ENCODE data around the gene PDHA1. TPM values are rescaled to one million over a fixed set of nuclear protein-coding genes. Genes with fewer than 3 reads are reported as not detected.

Gene PDHA1
- 194 TPM for polyA plus RNA-seq (ENCODE audit: insufficient read length)

DNA sequence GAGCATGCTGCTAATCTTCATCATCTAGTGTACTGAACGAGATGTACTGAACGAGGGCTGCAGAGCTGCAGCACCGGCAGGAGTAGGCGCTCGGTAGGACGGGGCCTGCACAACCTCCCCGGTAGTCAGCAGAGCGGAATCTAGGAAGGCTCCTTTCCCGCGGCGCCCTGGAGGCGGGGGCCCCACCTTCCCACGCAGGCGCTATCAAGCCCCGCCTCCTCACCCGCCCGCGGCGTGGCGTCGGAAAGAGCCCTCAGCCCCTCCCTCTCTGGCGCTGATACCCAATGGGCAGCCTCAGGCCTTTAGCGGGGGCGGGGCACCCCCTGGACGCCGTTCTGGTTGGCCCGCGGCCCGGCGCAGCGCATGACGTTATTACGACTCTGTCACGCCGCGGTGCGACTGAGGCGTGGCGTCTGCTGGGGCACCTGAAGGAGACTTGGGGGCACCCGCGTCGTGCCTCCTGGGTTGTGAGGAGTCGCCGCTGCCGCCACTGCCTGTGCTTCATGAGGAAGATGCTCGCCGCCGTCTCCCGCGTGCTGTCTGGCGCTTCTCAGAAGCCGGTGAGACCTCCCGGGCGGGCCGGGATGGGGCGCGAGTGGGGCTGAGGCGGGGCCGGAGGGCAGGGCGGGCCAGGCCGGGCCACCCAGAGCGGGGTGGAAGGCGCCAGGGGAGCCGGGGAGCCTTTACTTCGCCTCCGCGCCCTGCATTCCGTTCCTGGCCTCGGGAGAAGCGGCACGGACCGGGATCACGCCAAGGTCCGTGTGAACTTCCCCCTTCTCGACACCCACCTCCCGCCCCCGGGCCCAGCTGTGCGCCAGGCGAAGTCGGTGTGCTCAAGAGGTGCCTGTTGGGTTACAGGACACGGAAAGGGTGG, at the start of gene PDHA1:
Gene PDHA1, plus strand, starts transcription at position 393 of the 874 bp plus-strand sequence. Its CDS starts 111 bp downstream, at position 504.
- DNase-seq (ENCODE audit: low read depth) = peak; percentile 68

DNA sequence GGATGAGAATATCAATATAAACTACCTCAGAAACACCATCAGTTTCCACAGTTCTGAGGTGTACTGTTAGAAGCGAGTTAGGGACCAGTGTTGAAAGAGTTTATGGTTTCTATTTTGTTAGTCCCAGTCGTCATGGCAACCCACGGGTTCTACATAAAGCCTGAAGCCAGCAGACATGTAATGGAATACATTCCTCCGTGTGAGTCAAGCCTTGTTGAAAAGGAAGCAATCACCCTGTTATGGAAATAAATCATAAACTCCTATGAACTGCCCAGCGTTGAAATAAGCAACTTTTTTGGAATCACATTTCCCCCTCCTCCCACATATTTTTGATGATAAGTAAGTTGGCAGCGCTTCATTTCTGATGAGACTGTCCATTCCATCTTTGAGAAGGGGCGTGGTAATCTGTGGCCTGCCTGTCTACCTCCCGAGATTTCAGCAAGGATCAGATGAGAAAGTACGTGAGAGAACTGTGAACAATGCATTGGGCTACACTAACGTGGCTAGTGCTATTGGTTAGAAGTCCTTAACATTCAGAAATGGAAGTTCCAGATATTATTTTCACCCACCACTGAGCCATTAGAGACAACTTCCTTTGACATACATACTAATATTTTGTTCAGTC, 40.4 kb upstream of the PDHA1 start:
- peak; percentile 77 for DNase-seq (ENCODE audit: low read depth)

DNA sequence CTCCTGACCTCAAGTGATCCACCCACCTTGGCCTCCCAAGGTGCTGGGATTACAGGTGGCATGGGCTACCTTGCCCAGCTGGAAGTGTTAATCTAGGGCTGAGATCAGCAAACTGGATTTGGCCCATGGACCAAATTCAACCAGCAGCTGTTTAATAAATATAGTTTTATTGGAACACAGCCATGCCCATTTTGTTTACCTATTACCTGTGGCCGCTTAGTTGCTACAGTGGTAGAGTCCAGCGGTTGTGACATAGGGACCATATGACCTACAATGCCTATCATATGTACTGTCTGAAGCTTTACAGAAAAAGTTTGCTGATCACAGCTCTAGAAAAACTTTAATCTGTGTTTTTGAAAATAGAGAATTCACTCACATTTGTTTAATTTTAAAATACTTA, 17.2 kb upstream of the PDHA1 start:
- DNase-seq (ENCODE audit: low read depth) = no peak

DNA sequence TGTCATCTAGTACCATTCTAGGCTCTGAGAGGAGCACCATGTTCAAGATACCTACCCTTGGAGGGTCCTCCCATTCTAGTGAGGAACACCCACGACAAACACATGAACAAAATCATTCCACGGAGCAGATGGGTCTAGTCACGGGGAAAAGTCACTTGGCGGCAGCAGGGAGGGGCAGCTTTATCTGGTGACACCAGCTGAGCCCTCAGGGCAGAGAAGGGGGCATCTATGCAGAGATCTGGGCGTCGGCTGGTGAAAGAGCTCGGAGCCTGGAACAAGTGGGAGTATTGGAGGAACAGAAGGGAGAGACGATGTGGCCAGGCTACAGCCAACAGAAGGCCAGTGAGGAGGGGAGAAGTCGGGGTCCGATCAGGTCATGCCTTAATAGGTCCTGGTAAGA, 11.9 kb upstream of the PDHA1 start:
- no peak for DNase-seq (ENCODE audit: low read depth)

DNA sequence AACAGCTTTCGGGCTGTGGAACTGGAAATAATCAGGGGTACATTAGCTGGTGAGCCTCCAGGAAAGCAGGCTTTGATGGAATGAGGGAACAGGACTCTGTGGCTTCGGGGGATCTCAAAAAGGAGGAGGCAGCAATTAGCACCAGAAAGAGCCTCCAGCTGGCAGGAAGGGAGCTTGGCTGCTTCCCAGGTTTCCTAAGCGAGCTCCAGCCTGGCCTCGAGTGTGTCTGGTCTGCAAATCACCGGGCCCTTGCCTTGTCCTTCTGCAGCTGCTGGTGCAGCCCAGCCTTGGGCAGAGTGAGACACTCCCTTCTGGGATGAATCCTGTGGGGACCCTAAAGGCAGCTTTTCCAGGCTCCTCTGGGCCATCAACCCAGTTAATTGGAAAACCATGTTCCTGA, 10.7 kb upstream of the PDHA1 start:
- DNase-seq (ENCODE audit: low read depth) = peak; percentile 19

DNA sequence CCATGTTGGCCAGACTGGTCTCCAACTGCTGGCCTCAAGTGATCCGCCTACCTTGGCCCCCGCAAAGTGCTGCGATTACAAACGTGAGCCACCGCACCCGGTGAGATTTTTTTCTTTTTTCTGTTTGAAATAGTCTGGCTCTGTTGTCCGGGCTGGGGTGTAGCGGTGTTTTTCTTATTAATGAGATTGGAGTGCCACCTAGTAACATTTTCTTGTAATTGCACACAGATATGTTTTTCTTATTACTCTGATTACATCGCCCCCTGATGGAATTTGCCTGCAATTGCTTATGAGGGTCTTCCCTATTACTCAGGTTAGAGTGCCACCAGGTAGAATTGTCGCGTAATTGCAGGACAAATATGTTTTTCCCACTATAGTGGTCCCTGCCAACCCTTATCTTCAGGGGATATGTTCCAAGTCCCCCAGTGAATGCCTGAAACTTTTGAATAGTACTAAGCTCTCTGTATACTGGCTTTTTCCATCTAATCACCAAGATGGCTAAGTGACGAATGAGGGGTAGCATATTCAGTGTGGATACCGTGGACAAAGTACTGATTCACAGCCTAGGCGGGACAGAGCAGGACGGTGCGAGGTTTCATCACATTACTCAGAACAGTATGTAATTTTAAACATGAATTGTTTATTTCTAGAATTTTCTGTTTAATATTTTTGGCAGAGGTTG, 8.6 kb upstream of the PDHA1 start:
- DNase-seq (ENCODE audit: low read depth) = no peak

DNA sequence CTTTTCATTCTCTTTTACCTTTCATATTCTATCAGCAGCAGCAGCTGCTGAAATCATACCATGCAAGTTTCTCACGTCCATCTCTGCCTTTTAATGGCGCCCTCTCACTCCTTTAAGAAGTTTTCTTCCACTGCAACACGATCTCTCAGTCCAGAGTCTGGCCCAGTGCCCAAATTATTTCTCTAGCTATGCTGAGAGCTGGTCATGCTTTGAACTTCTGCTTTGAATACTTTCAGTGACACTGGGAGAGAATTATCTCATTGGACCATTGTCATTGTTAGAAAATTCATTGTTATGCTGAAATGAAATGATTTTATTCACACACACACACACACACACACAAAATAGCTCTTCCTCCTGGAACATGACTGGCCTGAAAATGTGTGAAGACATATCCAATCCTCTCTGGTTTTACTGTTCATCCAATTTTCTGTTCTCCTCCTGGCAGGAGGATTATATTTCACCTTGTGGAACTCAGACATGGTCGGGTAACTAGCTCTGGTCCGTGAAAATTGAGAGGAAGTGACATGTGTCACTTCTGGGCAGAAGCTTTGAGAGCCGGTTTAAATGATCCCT, 1.3 kb upstream of the PDHA1 start:
- DNase-seq (ENCODE audit: low read depth) = no peak

DNA sequence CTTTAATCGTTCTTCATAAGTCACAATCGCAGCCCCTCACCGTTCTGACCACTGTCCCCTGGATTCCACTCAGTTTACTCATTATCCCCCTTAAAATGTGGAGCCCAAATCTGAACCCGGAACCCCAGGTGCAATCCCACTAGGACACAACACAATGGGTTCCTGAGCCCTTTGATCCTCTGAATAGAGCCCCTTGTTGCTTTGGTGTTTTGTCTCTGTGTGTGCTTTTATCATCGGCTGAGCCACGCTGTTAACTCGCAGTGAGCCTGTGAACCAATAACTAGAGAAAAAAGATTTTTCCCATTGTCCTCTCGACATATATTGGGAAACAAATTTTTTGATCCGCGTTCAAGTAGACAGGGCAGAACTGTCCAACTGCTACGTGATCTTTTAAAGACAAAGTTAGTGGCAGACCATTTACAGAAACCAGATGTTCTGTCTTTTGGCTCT, 617 bp upstream of the PDHA1 start:
- DNase-seq (ENCODE audit: low read depth) = no peak

DNA sequence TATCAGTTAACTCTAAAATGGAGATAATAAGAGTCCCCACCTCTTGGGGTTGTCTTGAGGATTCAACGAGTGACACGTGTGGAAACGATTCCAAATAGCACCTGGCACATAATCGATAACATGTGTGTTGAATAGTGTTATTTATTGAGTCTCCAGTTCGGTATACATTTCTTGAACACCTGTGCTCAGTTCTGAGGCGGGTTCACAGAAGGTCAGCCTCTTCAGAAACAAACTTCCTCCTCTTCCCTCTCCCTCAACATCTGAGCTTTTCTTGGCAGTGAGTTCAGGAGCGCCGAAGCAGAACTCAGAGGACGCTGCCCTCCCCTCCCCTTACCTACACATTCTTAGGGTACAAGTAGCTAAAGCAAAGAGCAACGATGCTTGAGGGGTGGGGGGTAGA, 934 bp downstream of the PDHA1 start:
- DNase-seq (ENCODE audit: low read depth) = no peak

DNA sequence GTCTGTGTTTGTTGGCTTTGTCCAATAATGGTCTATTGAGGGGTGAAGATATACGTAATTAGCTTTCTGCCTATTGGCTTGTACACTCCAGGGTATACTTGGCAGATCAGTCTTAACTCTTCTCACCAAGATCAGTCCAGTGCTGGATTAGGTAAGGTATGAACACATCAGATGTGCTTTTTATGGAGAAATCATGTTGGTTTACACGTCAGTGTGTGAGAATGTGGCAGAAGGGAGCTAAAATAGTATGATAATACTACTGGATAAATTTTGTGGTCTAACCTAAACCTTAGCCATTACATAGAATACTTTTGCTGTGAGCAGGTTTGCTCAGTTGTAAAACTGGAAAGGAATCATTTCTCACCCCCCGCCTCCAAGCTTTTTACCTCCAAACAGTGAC, 4.2 kb downstream of the PDHA1 start:
- DNase-seq (ENCODE audit: low read depth) = no peak

DNA sequence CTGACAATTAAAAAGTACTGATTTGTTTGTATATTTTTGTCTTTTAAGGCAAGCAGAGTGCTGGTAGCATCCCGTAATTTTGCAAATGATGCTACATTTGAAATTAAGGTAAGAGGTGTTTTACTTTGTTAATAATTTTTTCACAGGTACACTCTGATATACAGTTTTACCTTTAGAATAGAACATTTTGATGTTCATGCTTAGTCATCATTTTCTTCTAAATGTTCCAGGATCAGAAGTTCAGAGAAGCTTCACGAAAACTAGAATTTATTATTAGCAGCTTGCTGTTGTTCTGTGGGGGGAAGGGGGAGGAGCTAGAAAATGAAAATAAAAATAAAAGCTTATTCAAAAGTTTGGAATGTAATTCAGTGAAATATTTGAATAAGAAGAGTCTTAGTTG, 5.5 kb downstream of the PDHA1 start:
- DNase-seq (ENCODE audit: low read depth) = no peak

DNA sequence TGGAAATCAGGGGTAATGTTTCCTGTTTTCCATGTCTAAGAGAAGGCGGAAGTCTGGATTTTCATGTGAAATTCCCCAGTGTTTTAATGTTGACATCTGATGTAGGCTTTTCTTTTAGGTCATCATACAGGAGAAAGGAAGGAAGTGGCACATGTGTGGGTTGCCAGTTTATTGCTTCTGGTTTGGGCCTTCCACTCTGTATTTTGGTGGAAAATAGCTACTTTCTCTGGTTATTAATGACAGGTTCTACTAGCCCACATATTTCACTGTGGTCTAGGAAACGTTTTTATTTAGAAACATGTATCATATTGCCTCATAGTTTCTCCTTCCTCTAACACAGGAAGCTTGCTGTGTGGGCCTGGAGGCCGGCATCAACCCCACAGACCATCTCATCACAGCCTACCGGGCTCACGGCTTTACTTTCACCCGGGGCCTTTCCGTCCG, 7.2 kb downstream of the PDHA1 start:
- DNase-seq (ENCODE audit: low read depth) = no peak

DNA sequence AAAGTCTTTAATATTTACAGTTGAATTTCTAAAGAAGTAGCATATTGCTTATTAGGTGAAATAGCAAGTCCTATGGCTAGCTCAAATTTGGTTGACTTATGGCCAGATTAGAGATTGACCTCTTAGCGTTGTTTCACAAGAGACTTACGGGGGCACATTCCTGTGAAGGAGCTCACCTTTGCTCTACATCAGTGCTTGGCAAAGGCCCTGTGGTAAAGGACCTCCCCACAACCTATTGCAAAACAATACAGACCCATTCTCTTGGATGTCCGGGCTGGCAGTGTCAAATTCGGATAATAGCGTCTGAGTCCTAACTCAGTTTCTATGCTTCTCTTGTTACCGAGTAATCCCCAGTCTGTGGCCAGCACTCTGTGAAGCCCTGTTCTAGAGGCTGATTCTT, 10.9 kb downstream of the PDHA1 start:
- no peak for DNase-seq (ENCODE audit: low read depth)

DNA sequence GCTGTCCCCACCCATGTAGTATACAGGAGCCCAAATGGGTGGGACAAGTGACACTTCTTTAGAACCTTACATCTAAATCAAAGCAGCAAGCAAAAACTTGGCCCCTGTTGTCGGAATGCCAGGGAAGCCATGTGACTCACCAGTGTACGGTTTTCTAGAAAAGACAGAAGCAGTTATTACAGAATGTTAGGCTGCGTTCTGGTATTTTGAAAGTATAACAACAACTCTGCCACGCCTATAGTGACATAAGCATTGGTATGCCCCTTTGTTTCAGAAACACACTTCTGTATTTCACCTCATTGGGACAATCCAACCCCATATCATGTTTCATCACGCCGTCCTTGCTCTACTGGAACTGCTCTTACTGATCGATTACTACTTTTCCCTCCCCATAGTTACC, 14.8 kb downstream of the PDHA1 start:
- no peak for DNase-seq (ENCODE audit: low read depth)

DNA sequence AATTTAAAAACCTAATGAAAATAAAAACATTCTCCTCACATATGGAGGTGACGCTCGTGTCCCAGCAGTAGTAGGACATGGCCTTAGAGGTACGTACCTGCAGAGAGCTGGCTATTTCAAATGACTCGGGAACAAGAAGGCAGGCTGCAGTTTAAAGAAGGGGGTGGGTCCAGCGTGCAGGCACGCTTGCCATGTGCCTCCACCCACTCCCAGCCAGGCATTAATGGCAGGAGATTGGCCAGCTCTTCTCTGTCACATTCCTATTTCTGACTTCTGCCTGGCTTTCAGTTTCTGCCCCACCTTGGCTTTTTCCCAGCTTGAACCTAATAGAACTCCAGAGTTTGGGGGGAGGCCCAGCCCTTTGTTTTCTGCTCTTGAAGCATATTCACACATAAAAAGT, 17.2 kb downstream of the PDHA1 start:
- no peak for DNase-seq (ENCODE audit: low read depth)

DNA sequence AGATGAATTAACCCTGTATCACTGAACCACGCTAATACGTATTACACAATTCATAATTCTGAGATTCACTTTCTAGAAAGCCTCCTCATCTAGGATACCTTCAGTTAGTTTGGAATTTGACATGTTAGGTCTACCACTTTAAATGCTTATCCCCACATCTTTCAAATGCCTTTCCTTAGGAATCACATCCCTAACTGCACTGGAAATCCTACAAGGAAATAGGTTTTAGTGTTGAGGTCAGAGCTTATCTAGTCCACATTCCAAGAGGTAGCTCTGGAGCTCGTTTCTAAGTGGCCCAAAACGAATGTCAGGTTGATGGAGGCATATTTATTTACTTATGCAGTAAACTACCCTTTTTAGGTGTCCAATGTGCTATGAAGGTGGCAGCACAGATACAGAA, 18.0 kb downstream of the PDHA1 start:
- no peak for DNase-seq (ENCODE audit: low read depth)

DNA sequence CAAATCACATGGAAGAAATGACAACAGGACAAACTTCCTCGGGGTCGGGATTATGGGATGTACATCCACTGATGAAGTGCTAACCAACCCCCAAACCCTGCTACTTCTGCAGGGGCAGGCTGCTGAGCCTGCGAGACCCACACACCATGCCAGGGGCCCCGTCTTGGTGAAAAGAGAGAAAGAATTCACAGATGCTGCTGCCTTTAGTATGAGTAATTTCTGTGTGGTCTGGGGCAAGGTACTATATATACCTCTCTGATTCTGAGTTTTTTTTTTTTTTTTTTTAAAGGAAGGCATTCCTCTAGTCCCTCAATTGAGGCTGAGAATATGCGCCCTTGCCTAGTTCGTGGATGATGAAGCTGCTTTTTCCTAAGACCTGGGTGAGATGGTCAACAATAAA, 24.8 kb downstream of the PDHA1 start:
- no peak for DNase-seq (ENCODE audit: low read depth)

DNA sequence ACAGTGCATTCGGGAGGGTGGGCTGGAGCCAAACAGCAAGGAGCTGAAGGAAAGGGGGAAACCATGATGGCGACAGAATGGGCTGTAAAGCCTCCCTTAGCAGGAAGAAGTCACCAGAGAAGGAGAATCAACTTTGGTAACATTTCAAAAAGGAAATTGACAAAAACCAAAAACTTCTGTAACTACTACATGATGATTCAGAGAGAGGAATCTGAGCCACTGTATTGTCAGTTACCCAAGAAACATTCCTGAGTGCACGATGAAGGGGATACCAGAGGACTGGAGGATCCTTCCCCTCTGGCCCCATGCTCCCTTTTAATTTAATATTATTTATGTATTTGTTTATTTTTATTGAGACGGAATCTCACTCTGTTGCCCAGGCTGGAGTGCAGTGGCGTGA, 26.3 kb downstream of the PDHA1 start:
- DNase-seq (ENCODE audit: low read depth) = no peak

DNA sequence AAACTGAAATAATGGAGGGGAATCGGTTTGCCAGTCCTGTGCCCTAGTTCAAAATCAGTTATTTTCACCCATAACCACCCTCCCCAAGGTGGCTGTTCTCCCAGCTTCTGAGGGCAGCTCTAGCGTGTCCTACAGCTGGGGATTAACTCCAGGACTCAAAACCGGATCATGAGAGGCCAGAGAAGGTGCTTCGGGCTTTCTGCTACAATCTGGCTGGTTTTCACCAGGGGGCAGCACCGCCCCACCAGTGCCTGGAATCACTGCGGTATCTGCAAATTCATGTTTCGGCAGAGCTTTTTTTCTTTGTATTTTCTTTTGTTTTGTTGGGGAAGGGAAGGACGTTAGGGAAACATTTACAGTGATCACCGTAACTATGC, 28.4 kb downstream of the PDHA1 start:
- peak; percentile 28 for DNase-seq (ENCODE audit: low read depth)

DNA sequence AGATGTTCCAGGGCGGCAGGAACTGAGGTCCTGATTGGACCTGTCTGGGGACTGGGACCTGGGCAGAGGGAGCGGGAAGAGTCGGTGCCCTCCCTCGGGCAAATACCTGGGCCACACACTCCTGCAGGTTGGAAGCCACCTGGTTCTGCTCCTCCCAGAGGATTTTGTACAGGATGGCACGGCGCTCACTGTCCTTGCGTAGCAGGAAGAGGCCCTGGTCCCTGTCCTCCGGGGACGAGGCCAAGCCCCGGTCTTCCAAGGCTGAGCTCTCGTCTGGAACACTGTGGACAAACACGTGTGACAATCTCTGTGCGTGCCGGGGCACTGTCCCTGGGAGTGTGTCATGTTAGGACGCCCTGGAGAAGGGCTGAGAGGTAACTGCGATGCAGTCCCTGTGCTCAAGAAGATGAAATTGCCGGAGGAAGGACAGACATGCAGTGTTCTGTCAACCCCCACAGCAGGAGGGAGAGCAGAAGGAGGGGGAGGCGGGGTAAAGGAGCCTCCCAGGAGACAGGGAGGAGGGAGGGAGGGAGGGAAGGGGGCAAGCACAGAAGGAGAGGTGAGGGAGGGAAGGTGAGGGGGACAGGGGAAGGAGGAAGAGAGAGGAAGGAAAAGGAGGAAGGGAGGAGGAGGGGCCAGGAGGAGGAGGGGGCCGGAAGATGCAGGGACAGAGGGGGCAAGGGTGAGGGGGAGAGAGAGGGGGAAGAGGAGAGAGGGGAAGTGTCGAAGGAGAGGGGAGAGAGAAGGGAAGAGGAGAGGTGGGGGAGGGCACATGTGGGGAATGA, 29.0 kb downstream of the PDHA1 start:
- no peak for DNase-seq (ENCODE audit: low read depth)

DNA sequence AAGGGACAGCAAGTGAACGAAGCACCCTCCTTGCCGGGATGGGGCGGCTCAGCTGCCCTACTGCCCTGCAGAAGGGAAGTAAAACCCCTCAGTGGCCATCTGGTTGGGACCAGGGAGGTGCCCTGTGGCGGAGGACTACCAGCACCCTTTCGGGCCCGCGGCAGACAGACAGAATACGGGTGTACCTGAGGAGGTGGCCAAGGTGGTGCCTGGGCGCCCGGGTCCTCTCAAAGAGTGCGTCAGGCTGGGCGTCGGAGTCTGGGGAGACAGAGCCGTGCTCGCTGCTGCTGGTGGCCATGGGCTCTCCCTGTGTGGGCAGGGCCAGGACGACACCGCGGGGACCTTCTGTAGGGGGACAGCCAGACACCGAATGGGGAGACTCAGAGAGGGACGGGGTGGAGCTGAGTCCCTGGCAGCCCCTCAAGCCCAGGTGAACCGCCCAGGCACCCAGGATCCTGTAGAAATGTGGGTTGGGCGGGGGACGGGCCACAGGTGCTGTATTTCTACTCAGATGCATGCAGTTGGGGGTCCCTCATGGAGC, 29.7 kb downstream of the PDHA1 start:
- no peak for DNase-seq (ENCODE audit: low read depth)
